Measurements from ENCODE around the gene FAM241A. TPM values are rescaled to one million over a fixed set of nuclear protein-coding genes. Genes with fewer than 3 reads are reported as not detected.
"Not testable (repeated sequence)": the region's sequence is repeated elsewhere in the genome, so short reads cannot be mapped to it uniquely, and the experiment has no call there.

The FAM241A gene
- total RNA-seq, 4 donors from 2014 or later: 4.0 to 5.6 (median 4.6) TPM

DNA sequence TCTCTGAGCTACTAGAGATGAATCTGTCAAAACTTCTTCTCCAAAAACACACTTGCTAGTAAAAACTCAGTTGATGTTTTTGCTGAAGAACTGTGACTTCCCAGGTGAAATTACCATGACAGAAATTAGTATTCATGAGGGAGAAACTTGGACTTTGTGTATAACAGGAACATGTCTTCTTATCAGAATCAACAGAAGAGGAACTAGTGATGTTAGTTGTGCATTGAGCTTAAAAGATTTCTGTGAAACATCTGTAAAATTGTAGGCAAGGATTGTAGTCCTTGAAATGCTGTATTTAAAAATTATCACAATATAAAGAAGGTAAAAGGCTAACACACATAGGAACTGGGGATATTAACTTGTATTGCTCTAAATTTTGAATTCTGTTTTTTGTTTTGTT lies 11.3 kb downstream of the FAM241A start:
- H3K4me3 ChIP-seq (ENCODE audit: low read depth, poor library complexity, severe bottlenecking): no peak overlapping the region
- DNase-seq (ENCODE audit: low spot score in 2 of 2): no peak
- intact Hi-C loops (cut with DNase I; ENCODE audit: low total_unique reads): no loop called here
- TF ChIP-seq POLR2A (IDR thresholded peaks at IDR 0.05): no peak
- TF ChIP-seq, protein P1, sequence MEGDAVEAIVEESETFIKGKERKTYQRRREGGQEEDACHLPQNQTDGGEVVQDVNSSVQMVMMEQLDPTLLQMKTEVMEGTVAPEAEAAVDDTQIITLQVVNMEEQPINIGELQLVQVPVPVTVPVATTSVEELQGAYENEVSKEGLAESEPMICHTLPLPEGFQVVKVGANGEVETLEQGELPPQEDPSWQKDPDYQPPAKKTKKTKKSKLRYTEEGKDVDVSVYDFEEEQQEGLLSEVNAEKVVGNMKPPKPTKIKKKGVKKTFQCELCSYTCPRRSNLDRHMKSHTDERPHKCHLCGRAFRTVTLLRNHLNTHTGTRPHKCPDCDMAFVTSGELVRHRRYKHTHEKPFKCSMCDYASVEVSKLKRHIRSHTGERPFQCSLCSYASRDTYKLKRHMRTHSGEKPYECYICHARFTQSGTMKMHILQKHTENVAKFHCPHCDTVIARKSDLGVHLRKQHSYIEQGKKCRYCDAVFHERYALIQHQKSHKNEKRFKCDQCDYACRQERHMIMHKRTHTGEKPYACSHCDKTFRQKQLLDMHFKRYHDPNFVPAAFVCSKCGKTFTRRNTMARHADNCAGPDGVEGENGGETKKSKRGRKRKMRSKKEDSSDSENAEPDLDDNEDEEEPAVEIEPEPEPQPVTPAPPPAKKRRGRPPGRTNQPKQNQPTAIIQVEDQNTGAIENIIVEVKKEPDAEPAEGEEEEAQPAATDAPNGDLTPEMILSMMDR (IDR thresholded peaks at IDR 0.05): no peak

DNA sequence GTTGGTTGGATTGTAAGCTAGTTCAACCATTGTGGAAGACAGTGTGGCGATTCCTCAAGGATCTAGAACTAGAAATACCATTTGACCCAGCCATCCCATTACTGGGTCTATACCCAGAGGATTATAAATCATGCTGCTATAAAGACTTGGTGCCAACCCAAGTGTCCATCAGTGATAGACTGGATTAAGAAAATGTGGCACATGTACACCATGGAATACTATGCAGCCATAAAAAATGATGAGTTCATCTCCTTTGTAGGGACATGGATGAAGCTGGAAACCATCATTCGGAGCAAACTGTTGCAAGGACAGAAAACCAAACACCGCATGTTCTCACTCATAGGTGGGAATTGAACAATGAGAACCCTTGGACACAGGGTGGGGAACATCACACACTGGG lies 18.5 kb downstream of the FAM241A start:
- H3K4me3 ChIP-seq (ENCODE audit: low read depth, poor library complexity, severe bottlenecking); intact Hi-C loops (cut with DNase I; ENCODE audit: low total_unique reads); DNase-seq (ENCODE audit: low spot score in 2 of 2): not testable (repeated sequence)
- 92 to 100% methylated on average over 3 of the region's 3 CpGs for WGBS, 2 donors

DNA sequence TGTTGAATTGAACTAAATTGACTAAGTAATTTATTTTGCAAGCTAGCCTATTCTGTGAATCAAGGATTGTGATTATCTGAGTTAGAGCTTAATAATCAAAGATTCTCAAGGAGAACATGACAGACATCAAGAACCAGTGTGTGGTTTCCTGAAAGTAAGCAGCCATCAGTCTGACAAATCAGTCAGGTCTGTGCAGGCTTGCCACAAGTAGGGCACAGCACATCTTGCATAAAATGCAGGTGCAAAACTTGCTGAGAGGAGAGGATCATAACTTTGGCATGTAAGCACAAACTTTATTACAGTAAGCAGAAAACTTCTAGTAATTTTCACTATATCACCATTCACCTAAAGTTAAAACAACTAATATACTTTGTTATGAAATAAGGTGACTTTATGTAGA lies 22.5 kb downstream of the FAM241A start:
- DNase-seq (ENCODE audit: low spot score in 2 of 2): no peak
- no peak overlapping the region for H3K4me3 ChIP-seq (ENCODE audit: low read depth, poor library complexity, severe bottlenecking)
- intact Hi-C loops (cut with DNase I; ENCODE audit: low total_unique reads): no loop called here
- TF ChIP-seq, protein P1 (IDR thresholded peaks at IDR 0.05): no peak

DNA sequence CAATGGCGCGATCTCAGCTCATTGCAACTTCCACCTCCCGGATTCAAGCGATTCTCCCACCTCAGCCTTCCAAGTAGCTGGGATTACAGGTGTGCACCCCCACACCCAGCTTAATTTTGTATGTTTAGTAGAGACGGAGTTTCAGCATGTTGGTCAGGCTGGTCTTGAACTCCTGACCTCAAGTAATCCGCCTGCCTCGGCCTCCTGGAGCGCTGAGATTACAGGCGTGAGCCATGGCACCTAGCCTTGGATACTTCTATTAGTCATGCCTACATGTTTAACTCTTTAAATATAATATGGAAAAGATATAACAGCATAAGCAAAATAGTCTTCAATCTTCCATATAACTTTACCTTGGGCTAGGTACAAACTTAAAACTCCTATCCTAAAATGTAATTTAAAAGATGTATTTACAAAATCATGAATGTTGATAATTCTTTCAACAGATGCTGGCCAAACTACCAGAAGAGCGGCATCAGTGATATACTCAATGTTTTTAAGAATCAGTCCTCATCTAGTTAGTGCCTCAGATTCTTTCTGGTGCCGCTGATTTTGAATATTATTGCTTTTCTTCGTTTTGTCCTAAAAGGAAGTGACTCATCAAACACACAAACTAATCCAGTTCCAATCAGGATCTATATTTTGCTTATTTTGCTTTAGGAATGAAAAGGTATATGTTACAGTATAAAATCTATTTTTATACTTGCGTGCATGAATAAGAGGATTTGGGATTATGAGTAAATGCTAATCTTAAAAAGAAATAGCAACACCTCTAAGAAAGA lies 23.7 kb downstream of the FAM241A start:
- no peak for TF ChIP-seq POLR2A (IDR thresholded peaks at IDR 0.05)
- TF ChIP-seq, protein P1 (IDR thresholded peaks at IDR 0.05): no peak
- DNase-seq (ENCODE audit: low spot score in 2 of 2): no peak

DNA sequence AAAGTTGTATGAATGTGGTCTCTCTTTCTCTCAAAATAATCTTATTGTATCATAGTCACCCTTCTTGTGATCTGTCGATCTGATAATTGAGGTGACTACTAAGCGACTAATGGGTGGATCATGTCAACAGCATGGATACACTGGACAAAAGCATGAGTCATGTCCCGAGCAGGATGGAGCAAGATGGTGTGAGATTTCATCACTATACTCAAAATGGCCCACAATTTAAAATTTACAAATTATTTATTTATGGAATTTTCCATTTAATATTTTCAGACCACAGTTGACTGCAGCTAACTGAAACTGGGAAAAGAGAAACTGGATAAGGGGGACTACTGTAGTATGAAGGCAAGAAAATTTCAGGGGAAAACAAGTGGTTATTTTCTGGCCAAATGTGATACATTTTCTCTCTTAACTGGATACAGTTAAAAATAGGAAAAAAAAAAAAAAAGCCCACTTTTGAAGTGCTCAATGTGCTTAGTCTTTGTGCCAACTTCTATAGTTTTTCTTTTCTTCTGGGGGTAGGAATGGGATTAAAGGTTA lies 25.3 kb downstream of the FAM241A start:
- intact Hi-C loops (cut with DNase I; ENCODE audit: low total_unique reads): no loop called here
- no peak for TF ChIP-seq POLR2A (IDR thresholded peaks at IDR 0.05)
- DNase-seq (ENCODE audit: low spot score in 2 of 2): no peak
- WGBS, 2 donors: 34 to 50% methylated on average over 3 of the region's 3 CpGs
- H3K4me3 ChIP-seq (ENCODE audit: low read depth, poor library complexity, severe bottlenecking): no peak overlapping the region

More for the DNA sequence above, 23.7 kb downstream of the FAM241A start:
- no peak overlapping the region for H3K4me3 ChIP-seq (ENCODE audit: low read depth, poor library complexity, severe bottlenecking)
- 85 to 88% methylated on average over 13 of the region's 13 CpGs for WGBS, 2 donors
- intact Hi-C loops (cut with DNase I; ENCODE audit: low total_unique reads): no loop called here

DNA sequence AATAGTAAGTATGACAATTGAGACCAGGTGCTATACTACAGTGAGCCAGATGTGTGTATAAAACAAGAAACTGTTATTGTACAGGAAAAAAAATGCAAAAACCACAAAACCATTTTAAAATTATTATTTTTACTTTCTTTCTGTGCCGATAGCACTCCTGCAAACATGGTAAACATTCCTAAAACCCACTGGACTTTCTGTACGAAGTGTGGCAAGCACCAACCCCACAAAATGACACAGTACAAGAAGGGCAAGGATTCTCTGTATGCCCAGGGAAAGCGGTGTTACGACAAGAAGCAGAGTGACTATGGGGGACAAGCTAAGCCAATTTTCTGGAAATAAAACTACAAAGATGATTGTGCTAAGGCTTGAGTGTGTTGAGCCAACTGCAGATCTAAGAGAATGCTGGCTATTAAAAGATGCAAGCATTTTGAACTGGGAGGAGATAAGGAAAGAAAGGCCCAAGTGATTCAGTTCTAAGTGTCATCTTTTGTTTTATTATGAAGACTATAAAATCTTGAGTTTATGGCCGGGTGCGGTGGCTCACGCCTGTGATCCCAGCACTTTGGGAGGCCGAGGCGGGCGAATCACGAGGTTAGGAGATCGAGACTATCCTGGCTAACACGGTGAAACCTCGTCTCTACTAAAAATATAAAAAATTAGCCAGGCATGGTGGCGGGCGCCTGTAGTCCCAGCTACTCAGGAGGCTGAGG lies 26.0 kb downstream of the FAM241A start:
- intact Hi-C loops (cut with DNase I; ENCODE audit: low total_unique reads): not testable (repeated sequence)
- 92 to 93% methylated on average over 16 of the region's 16 CpGs for WGBS, 2 donors

DNA sequence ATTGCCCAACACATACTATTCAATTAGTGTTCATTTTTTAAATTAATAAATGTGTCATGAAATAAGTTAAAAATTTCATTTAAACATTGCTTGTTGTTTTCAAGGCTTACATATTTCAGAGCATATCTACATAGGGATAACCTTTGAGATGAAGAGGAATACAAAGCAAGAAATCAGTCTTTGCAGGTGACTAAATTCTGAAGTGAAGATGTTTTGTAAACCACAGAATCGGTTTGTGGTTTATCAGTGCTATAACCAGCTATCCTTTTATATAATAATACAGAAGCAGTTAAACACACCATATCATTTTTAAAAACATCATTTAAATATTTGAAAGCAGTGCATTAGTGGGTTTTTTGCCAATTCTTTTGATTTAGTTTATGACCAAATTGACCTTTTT lies 26.9 kb downstream of the FAM241A start:
- 86 to 96% methylated on average over 1 of the region's 1 CpG for WGBS, 2 donors
- TF ChIP-seq, protein P1 (IDR thresholded peaks at IDR 0.05): no peak
- TF ChIP-seq POLR2A (IDR thresholded peaks at IDR 0.05): no peak
- no peak overlapping the region for H3K4me3 ChIP-seq (ENCODE audit: low read depth, poor library complexity, severe bottlenecking)
- intact Hi-C loops (cut with DNase I; ENCODE audit: low total_unique reads): no loop called here
- DNase-seq (ENCODE audit: low spot score in 2 of 2): no peak

More for the DNA sequence above, 26.0 kb downstream of the FAM241A start:
- DNase-seq (ENCODE audit: low spot score in 2 of 2); H3K4me3 ChIP-seq (ENCODE audit: low read depth, poor library complexity, severe bottlenecking): not testable (repeated sequence)

Data from lower leg skin (tissue), 4 donors.